HEK293 (cell line): Measurements from ENCODE around the gene VKORC1.

Experiments used
- BCL11B ChIP-seq: fragments of 450-650 bp; formaldehyde crosslinking; IDR thresholded peaks from 2 replicates; pipeline ENCODE4 v1.5.1; 2016; ENCODE audit warnings: low read depth, missing biosample characterization, missing genetic modification characterization
- RBAK ChIP-seq: fragments of 450-650 bp; formaldehyde crosslinking; IDR thresholded peaks from 2 replicates; pipeline ENCODE4 v1.5.1; 2016; ENCODE audit warnings: missing biosample characterization, missing genetic modification characterization
- TCF7L2 ChIP-seq: IDR thresholded peaks from 2 replicates; pipeline ENCODE4 v1.6.1; 2011; ENCODE audit warnings: low read depth, mild to moderate bottlenecking, inconsistent platforms, low read length, moderate library complexity, borderline replicate concordance
- ZBTB1 ChIP-seq: fragments of 450-650 bp; formaldehyde crosslinking; IDR thresholded peaks from 2 replicates; pipeline ENCODE4 v1.5.1; 2016; ENCODE audit warnings: missing biosample characterization, missing genetic modification characterization
- ZBTB48 ChIP-seq: fragments of 450-650 bp; formaldehyde crosslinking; IDR thresholded peaks from 2 replicates; pipeline ENCODE4 v1.5.1; 2016; ENCODE audit warnings: missing biosample characterization, missing genetic modification characterization
- ZFP69B ChIP-seq: fragments of 450-650 bp; formaldehyde crosslinking; IDR thresholded peaks from 2 replicates; pipeline ENCODE4 v1.5.1; 2016; ENCODE audit warnings: missing biosample characterization, missing genetic modification characterization
- ZNF214 ChIP-seq: fragments of 450-650 bp; formaldehyde crosslinking; IDR thresholded peaks from 2 replicates; pipeline ENCODE4 v1.5.1; 2017; ENCODE audit warnings: missing biosample characterization, mild to moderate bottlenecking, missing genetic modification characterization, borderline replicate concordance
- ZNF221 ChIP-seq: fragments of 450-650 bp; formaldehyde crosslinking; IDR thresholded peaks from 2 replicates; pipeline ENCODE4 v1.5.1; 2017; ENCODE audit warnings: missing biosample characterization, missing genetic modification characterization, borderline replicate concordance
- ZNF302 ChIP-seq: fragments of 450-650 bp; formaldehyde crosslinking; IDR thresholded peaks from 2 replicates; pipeline ENCODE4 v1.5.1; 2016; ENCODE audit warnings: missing biosample characterization, missing genetic modification characterization, low read depth
- ZNF76 ChIP-seq: fragments of 450-650 bp; formaldehyde crosslinking; IDR thresholded peaks from 2 replicates; pipeline ENCODE4; 2016; ENCODE audit warnings: low read depth, missing biosample characterization, missing genetic modification characterization, borderline replicate concordance
- TF ChIP-seq, protein P1 (sequence below): fragments of 450-650 bp; formaldehyde crosslinking; IDR thresholded peaks from 2 replicates; pipeline ENCODE4 v1.5.1; 2016; ENCODE audit warnings: missing biosample characterization, missing genetic modification characterization
- TF ChIP-seq, protein P2 (sequence below): fragments of 450-650 bp; formaldehyde crosslinking; IDR thresholded peaks from 2 replicates; pipeline ENCODE4 v1.5.1; 2016; ENCODE audit warnings: missing biosample characterization, missing genetic modification characterization, borderline replicate concordance
- TF ChIP-seq, protein P3 (sequence below): sonication (generic); formaldehyde crosslinking; IDR thresholded peaks from 2 replicates; pipeline ENCODE4 v1.8.1; 2022; ENCODE audit warnings: mild to moderate bottlenecking, moderate library complexity, missing genetic modification reagents
- TF ChIP-seq, protein P4 (sequence below): fragments of 450-650 bp; formaldehyde crosslinking; IDR thresholded peaks from 2 replicates; pipeline ENCODE4 v1.5.1; 2016; ENCODE audit warnings: missing biosample characterization, missing genetic modification characterization

DNA sequence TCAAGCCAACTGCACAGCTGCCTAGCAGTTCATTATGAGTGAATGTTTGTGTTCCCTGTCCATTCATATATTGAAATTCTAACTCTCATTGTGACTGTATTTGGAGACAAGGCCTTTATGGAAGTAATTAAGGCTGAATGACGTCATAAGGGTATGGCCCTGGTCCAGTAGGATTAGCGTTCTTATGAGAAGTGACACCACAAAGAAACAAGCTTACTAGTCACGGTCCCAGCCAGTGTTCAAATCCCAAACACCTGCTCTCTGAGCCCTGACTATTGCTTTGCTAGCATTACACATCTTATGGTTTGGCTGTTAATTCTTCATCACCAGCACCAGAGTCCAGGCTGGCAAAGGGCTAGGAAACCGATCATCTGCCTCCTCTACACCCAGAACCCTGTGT, 22.7 kb downstream of the VKORC1 start:
- TF ChIP-seq ZBTB1 (tag by site-specific recombination) (no peak), ZNF302 (tag by site-specific recombination) (no peak), ZNF214 (tag by site-specific recombination) (no peak), TCF7L2 (no peak), RBAK (no peak), ZBTB48 (tag by site-specific recombination) (no peak), ZNF221 (no peak), BCL11B (tag by site-specific recombination) (no peak), ZFP69B (no peak), ZNF76 (tag by site-specific recombination) (peak; percentile 28; the same call in 1 of the 2 replicates)
- TF ChIP-seq, protein P1, sequence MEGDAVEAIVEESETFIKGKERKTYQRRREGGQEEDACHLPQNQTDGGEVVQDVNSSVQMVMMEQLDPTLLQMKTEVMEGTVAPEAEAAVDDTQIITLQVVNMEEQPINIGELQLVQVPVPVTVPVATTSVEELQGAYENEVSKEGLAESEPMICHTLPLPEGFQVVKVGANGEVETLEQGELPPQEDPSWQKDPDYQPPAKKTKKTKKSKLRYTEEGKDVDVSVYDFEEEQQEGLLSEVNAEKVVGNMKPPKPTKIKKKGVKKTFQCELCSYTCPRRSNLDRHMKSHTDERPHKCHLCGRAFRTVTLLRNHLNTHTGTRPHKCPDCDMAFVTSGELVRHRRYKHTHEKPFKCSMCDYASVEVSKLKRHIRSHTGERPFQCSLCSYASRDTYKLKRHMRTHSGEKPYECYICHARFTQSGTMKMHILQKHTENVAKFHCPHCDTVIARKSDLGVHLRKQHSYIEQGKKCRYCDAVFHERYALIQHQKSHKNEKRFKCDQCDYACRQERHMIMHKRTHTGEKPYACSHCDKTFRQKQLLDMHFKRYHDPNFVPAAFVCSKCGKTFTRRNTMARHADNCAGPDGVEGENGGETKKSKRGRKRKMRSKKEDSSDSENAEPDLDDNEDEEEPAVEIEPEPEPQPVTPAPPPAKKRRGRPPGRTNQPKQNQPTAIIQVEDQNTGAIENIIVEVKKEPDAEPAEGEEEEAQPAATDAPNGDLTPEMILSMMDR = no peak
- TF ChIP-seq, protein P2, sequence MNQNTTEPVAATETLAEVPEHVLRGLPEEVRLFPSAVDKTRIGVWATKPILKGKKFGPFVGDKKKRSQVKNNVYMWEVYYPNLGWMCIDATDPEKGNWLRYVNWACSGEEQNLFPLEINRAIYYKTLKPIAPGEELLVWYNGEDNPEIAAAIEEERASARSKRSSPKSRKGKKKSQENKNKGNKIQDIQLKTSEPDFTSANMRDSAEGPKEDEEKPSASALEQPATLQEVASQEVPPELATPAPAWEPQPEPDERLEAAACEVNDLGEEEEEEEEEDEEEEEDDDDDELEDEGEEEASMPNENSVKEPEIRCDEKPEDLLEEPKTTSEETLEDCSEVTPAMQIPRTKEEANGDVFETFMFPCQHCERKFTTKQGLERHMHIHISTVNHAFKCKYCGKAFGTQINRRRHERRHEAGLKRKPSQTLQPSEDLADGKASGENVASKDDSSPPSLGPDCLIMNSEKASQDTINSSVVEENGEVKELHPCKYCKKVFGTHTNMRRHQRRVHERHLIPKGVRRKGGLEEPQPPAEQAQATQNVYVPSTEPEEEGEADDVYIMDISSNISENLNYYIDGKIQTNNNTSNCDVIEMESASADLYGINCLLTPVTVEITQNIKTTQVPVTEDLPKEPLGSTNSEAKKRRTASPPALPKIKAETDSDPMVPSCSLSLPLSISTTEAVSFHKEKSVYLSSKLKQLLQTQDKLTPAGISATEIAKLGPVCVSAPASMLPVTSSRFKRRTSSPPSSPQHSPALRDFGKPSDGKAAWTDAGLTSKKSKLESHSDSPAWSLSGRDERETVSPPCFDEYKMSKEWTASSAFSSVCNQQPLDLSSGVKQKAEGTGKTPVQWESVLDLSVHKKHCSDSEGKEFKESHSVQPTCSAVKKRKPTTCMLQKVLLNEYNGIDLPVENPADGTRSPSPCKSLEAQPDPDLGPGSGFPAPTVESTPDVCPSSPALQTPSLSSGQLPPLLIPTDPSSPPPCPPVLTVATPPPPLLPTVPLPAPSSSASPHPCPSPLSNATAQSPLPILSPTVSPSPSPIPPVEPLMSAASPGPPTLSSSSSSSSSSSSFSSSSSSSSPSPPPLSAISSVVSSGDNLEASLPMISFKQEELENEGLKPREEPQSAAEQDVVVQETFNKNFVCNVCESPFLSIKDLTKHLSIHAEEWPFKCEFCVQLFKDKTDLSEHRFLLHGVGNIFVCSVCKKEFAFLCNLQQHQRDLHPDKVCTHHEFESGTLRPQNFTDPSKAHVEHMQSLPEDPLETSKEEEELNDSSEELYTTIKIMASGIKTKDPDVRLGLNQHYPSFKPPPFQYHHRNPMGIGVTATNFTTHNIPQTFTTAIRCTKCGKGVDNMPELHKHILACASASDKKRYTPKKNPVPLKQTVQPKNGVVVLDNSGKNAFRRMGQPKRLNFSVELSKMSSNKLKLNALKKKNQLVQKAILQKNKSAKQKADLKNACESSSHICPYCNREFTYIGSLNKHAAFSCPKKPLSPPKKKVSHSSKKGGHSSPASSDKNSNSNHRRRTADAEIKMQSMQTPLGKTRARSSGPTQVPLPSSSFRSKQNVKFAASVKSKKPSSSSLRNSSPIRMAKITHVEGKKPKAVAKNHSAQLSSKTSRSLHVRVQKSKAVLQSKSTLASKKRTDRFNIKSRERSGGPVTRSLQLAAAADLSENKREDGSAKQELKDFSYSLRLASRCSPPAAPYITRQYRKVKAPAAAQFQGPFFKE (tag by site-specific recombination) = no peak
- TF ChIP-seq, protein P3, sequence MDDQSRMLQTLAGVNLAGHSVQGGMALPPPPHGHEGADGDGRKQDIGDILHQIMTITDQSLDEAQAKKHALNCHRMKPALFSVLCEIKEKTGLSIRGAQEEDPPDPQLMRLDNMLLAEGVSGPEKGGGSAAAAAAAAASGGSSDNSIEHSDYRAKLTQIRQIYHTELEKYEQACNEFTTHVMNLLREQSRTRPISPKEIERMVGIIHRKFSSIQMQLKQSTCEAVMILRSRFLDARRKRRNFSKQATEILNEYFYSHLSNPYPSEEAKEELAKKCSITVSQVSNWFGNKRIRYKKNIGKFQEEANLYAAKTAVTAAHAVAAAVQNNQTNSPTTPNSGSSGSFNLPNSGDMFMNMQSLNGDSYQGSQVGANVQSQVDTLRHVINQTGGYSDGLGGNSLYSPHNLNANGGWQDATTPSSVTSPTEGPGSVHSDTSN (CRISPR knock-in tag) = no peak
- TF ChIP-seq, protein P4, sequence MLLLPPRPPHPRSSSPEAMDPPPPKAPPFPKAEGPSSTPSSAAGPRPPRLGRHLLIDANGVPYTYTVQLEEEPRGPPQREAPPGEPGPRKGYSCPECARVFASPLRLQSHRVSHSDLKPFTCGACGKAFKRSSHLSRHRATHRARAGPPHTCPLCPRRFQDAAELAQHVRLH (tag by site-specific recombination) = no peak
